Measurements from ENCODE around the gene DTWD2.

DNA sequence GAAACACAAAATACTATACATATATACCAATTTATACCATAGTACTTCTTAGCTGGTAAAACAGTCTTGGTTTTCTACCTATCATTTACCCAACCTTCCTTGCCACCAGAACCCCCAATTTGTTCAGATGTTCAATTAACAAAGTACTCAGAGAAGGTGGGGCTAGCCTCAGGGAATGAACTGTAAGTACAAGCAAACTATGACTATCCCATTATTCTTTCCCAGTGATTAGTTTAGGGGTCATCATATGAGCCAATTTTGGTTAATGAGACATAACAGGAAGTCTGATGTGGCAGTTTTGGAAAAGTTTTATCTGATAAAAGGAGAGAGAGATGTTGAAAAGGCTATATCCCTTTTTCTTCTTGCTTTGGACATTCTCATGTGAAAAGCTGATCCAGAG is 125.8 kb downstream of the DTWD2 start:
- TF ChIP-seq, protein P1, sequence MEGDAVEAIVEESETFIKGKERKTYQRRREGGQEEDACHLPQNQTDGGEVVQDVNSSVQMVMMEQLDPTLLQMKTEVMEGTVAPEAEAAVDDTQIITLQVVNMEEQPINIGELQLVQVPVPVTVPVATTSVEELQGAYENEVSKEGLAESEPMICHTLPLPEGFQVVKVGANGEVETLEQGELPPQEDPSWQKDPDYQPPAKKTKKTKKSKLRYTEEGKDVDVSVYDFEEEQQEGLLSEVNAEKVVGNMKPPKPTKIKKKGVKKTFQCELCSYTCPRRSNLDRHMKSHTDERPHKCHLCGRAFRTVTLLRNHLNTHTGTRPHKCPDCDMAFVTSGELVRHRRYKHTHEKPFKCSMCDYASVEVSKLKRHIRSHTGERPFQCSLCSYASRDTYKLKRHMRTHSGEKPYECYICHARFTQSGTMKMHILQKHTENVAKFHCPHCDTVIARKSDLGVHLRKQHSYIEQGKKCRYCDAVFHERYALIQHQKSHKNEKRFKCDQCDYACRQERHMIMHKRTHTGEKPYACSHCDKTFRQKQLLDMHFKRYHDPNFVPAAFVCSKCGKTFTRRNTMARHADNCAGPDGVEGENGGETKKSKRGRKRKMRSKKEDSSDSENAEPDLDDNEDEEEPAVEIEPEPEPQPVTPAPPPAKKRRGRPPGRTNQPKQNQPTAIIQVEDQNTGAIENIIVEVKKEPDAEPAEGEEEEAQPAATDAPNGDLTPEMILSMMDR (IDR thresholded peaks at IDR 0.05): no peak
- no peak for TF ChIP-seq POLR2A (IDR thresholded peaks at IDR 0.05)

Data from uterus (tissue), 2 donors.